HepG2 (cell line): ENCODE results near the gene ETFA. TPM values are rescaled to one million over a fixed set of nuclear protein-coding genes. Genes with fewer than 3 reads are reported as not detected.

Experiments used
- ATAC-seq: fragments of 200-7000 bp; cut with Tn5 transposase; 3 replicates; pipeline ENCODE4 v1.9.1; 2020; ENCODE audit warnings: mild to moderate bottlenecking, moderate library complexity
- BruUV-seq: library from RNA; stranded (reverse); fragments of 400-500 nt; replicated peaks from 2 replicates; lab custom pipeline; 2021; lab: Mats Ljungman, UMichigan
- CTCF ChIA-PET: fragments of 300-600 bp; formaldehyde crosslinking; extraction: SDS; loops from one replicate; lab custom pipeline; 2021; ENCODE audit warnings: low total read pairs, inconsistent platforms, low intra/inter-chr PET ratio; lab: Yijun Ruan, JAX
- POLR2A ChIA-PET: fragments of 350-600 bp; sonication (Branson Sonifier 250); formaldehyde crosslinking; loops from one replicate; lab custom pipeline; 2020; ENCODE audit warnings: antibody characterized with exemption, inconsistent platforms; lab: Yijun Ruan, JAX
- DNase-seq: peaks from one replicate; pipeline ENCODE4 v3.0.0-alpha.2; 2015; ENCODE audit warnings: low spot score
- FAIRE-seq: peaks from 3 replicates; lab custom pipeline; 2011; peaks lifted over from hg19 to GRCh38; lab: Jason Lieb, UNC
- H2AFZ ChIP-seq: one replicate; pipeline ENCODE4 v1.6.1; 2011; ENCODE audit warnings: low read length, inconsistent platforms
- H3K27ac ChIP-seq: fragments of 300-600 bp; 3 replicates; pipeline ENCODE4 v1.8.0; 2011; ENCODE audit warnings: mixed run types, mild to moderate bottlenecking, mixed read lengths, low read length, inconsistent platforms; ENCODE audit not compliant: insufficient read depth; ENCODE audit errors: extremely low read length
- H3K27me3 ChIP-seq, 2 experiments: fragments of 200-600 bp in 1 of 2; 2 replicates in 1 of 2; 3 replicates in 1 of 2; pipeline versions ENCODE4 v1.6.0 to v1.8.0; 2011; ENCODE audit warnings: low read length in 2 of 2, mild to moderate bottlenecking in 2 of 2, moderate library complexity in 2 of 2, inconsistent platforms in 1 of 2; ENCODE audit not compliant: insufficient read depth in 2 of 2, control insufficient read depth in 1 of 2
- H3K36me3 ChIP-seq, 2 experiments: fragments of 200-600 bp in 1 of 2; replicated peaks in 1 of 2; 2 replicates in 1 of 2; 3 replicates in 1 of 2; pipeline versions ENCODE4 v1.5.1 to v1.8.0; 2011; ENCODE audit warnings: low read length in 2 of 2, inconsistent platforms in 1 of 2; ENCODE audit not compliant: insufficient read depth in 2 of 2, control insufficient read depth in 1 of 2
- H3K4me1 ChIP-seq: 2 replicates; pipeline ENCODE4 v1.5.1; 2012; ENCODE audit warnings: low read length, inconsistent platforms; ENCODE audit not compliant: insufficient read depth
- H3K4me2 ChIP-seq: 2 replicates; pipeline ENCODE4 v1.6.0; 2011; ENCODE audit warnings: low read depth, low read length, inconsistent platforms
- H3K4me3 ChIP-seq, 3 experiments: fragments of 200-600 bp in 1 of 3; sonication (generic), shearing (Covaris generic) in 1 of 3; replicated peaks in 1 of 3; 2 replicates each; pipeline ENCODE4 v1.5.1; 2011 to 2016; ENCODE audit warnings: low read length in 3 of 3, inconsistent platforms in 2 of 3, low read depth in 2 of 3, mild to moderate bottlenecking in 2 of 3, control low read depth in 1 of 3, mixed read lengths in 1 of 3; ENCODE audit not compliant: insufficient read depth in 1 of 3
- H3K79me2 ChIP-seq: one replicate; pipeline ENCODE4 v1.6.1; 2011; ENCODE audit warnings: low read length, inconsistent platforms; ENCODE audit not compliant: insufficient read depth
- H3K9ac ChIP-seq: 2 replicates; pipeline ENCODE4 v1.6.0; 2011; ENCODE audit warnings: mild to moderate bottlenecking, low read depth, low read length, inconsistent platforms; ENCODE audit not compliant: insufficient read depth
- H3K9me3 ChIP-seq: 2 replicates; pipeline ENCODE4 v1.5.1; 2012; ENCODE audit warnings: mild to moderate bottlenecking, low read length
- H4K20me1 ChIP-seq: 2 replicates; pipeline ENCODE4 v1.6.0; 2011; ENCODE audit warnings: inconsistent platforms, mild to moderate bottlenecking, low read length, moderate library complexity; ENCODE audit not compliant: insufficient read depth
- DMAP1 ChIP-seq: IDR thresholded peaks from 2 replicates; pipeline ENCODE4 v1.6.1; 2016
- HCFC1 ChIP-seq: fragments of 150-350 bp; IDR thresholded peaks from 2 replicates; pipeline ENCODE4 v1.6.1; 2014; ENCODE audit warnings: low read depth, low read length
- NFYB ChIP-seq: sonication (generic); formaldehyde crosslinking; IDR thresholded peaks from 2 replicates; pipeline ENCODE4 v1.4.0; 2020; ENCODE audit warnings: missing genetic modification reagents
- NFYC ChIP-seq: IDR thresholded peaks from 2 replicates; pipeline ENCODE4 v1.6.1; 2016; ENCODE audit warnings: missing genetic modification reagents, missing compliant biosample characterization
- SP1 ChIP-seq, 2 experiments: fragments of 450-650 bp in 1 of 2; sonication (generic) in 1 of 2; formaldehyde crosslinking in 1 of 2; IDR thresholded peaks; 2 replicates each; pipeline versions ENCODE4 v1.4.0 to v1.6.1; 2016 to 2020; ENCODE audit warnings: missing genetic modification reagents in 1 of 2
- THAP11 ChIP-seq: IDR thresholded peaks from 2 replicates; pipeline ENCODE4 v1.6.1; 2016; ENCODE audit warnings: missing biosample characterization, missing genetic modification reagents
- TP53 ChIP-seq: sonication (generic); formaldehyde crosslinking; conservative IDR thresholded peaks from 2 replicates; pipeline ENCODE4 v1.4.0; 2020; ENCODE audit warnings: missing genetic modification reagents
- YY1 ChIP-seq: IDR thresholded peaks from 2 replicates; pipeline ENCODE4 v1.6.1; 2011; ENCODE audit warnings: low read length, low read depth, moderate library complexity, mild to moderate bottlenecking; ENCODE audit not compliant: insufficient read depth, insufficient replicate concordance
- ZNF143 ChIP-seq: sonication (generic); formaldehyde crosslinking; IDR thresholded peaks from 2 replicates; pipeline ENCODE4 v1.4.0; 2020; ENCODE audit warnings: missing genetic modification reagents
- ZNF644 ChIP-seq: IDR thresholded peaks from 2 replicates; pipeline ENCODE4 v1.6.1; 2016; ENCODE audit warnings: low read depth
- WGBS: methylation state at CpG from one replicate; pipeline ENCODE4 v1.1.6; 2017; ENCODE audit warnings: low lambda C conversion rate; 5-methylcytosine and 5-hydroxymethylcytosine counted together
- in situ Hi-C: cut with HindIII; loops from 2 replicates; pipeline ENCODE4 v1.10.0; 2017; ENCODE audit warnings: low pct_unique_long_range_greater_than_20kb; ENCODE audit not compliant: extremely low pct_ligation_motif_present
- intact Hi-C: fragments of 100-400 bp; cut with micrococcal nuclease; formaldehyde crosslinking; loops from one replicate; pipeline ENCODE4 v1.10.0; 2022; ENCODE audit not compliant: unreplicated experiment
- polyA plus RNA-seq, 8 experiments: library from polyadenylated mRNA; depleted of rRNA in 3 of 8; stranded (reverse) in 7 of 8; unstranded in 1 of 8; fragments of >200 nt; fragmentation: Illumina TruSeq in 4 of 8; extraction: Trizol in 4 of 8; gene quantifications; 2 replicates each; pipeline versions ENCODE4 v1.2.1 to v1.2.3, GENCODE V29; 2011 to 2016; ENCODE audit warnings: low read depth in 4 of 8, missing spikeins in 1 of 8, mixed read lengths in 1 of 8; ENCODE audit not compliant: insufficient read depth in 1 of 8
- total RNA-seq, 5 experiments: library from RNA; depleted of rRNA; stranded (reverse); fragments of >200 nt; fragmentation: Illumina TruSeq; extraction: Trizol; gene quantifications; 2 replicates each; pipeline ENCODE4 v1.2.3, GENCODE V29; 2016; ENCODE audit warnings: low read depth in 1 of 5
- TF ChIP-seq, protein P1 (sequence below), 2 experiments: sonication (generic) in 1 of 2; formaldehyde crosslinking in 1 of 2; IDR thresholded peaks; 2 replicates each; pipeline versions ENCODE4 v1.5.1 to v1.6.1; 2011 to 2020; ENCODE audit warnings: borderline replicate concordance in 1 of 2, low read depth in 1 of 2, low read length in 1 of 2, mild to moderate bottlenecking in 1 of 2, missing genetic modification reagents in 1 of 2, moderate library complexity in 1 of 2

Gene ETFA
- total and polyA plus RNA-seq, 2 of the 13 experiments (the other 11 are each of a cell fraction or from before 2014, with no cell fraction given) = 291 to 396 TPM

DNA sequence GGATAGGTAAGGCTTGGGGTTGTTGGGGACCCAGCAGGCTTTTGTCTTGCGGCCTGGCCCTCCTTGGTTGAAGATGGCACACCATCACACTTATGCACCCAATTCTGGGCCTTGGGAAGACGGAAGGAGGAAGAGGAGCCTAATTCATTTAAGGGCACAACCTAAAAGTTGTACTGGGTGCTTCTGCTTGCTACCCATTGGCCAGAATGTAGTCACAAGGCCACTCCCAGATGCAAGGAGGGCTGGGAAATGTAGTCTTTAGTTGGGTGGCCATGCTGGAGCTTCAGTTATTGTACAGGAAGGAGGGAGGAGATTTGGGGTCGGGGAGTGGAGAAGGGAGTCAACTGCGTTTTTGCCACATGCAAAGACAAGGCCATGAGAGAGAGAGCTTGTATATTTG is 142.3 kb downstream of the ETFA start:
- no TSS peak for BruUV-seq
- Histone ChIP-seq H4K20me1 (no peaks in the 10 kb centered on the region), H3K9ac (no peak overlapping the region), H2AFZ (no peak overlapping the region), H3K4me3 (no peak overlapping the region; a peak in 1 of 6 replicates), H3K79me2 (no peaks in the 10 kb centered on the region), H3K36me3 (no peaks in the 10 kb centered on the region), H3K4me1 (peaks cover 15% of the 10 kb centered on the region), H3K9me3 (no peaks in the 10 kb centered on the region), H3K4me2 (peak overlapping the region; percentile 61), H3K27ac (no peak overlapping the region), H3K27me3 (peaks cover 1 to 43% of the 10 kb centered on the region in 2 experiments; a peak in 4 of 5 replicates)
- intact Hi-C loops (no loop called here), in situ Hi-C loops (no loop called here)
- ATAC-seq (peak; percentile 61), DNase-seq (no peak), FAIRE-seq (peak; percentile 26)
- POLR2A ChIA-PET = no interaction called here
- TF ChIP-seq, protein P1, sequence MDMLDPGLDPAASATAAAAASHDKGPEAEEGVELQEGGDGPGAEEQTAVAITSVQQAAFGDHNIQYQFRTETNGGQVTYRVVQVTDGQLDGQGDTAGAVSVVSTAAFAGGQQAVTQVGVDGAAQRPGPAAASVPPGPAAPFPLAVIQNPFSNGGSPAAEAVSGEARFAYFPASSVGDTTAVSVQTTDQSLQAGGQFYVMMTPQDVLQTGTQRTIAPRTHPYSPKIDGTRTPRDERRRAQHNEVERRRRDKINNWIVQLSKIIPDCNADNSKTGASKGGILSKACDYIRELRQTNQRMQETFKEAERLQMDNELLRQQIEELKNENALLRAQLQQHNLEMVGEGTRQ (IDR thresholded peaks at IDR 0.05; ENCODE audit: low read depth, low read length) = peak; percentile 34; the same call in 1 of the 2 replicates
- TF ChIP-seq, protein P1 (CRISPR knock-in tag; IDR thresholded peaks at IDR 0.05; ENCODE audit: borderline replicate concordance) = peak; percentile 69; the same call in 1 of the 2 replicates
- no peak for TF ChIP-seq SP1 (IDR thresholded peaks at IDR 0.05)
- 0 out of 2 replicates have a peak, but pooled peaks have one; percentile 22 for TF ChIP-seq SP1 (CRISPR knock-in tag; IDR thresholded peaks at IDR 0.05)
- no peak for TF ChIP-seq TP53 (CRISPR knock-in tag)
- peak; percentile 70 for TF ChIP-seq NFYC (CRISPR knock-in tag)
- TF ChIP-seq THAP11 (CRISPR knock-in tag) = peak; percentile 97
- no peak for TF ChIP-seq DMAP1 (CRISPR knock-in tag)
- TF ChIP-seq HCFC1 = peak; percentile 65; the same call in 1 of the 2 replicates
- TF ChIP-seq YY1 = peak; percentile 61
- peak; percentile 86 for TF ChIP-seq ZNF143 (CRISPR knock-in tag)
- peak; percentile 54; the same call in 1 of the 2 replicates for TF ChIP-seq NFYB (CRISPR knock-in tag)
- TF ChIP-seq ZNF644 (CRISPR knock-in tag) = no peak
- 39% methylated on average over 4 of the region's 4 CpGs for WGBS
- CTCF ChIA-PET = no interaction called here
